Gastrocnemius medialis (tissue), 4 donors: ENCODE data around the gene URI1. TPM values are rescaled to one million over a fixed set of nuclear protein-coding genes. Genes with fewer than 3 reads are reported as not detected.

Source experiments
- ATAC-seq, 2 donors: fragments of 150-250 bp; one replicate each; pipeline ENCODE4 v1.9.1; 2016
- DNase-seq, 2 donors: peaks; one replicate each; pipeline ENCODE4 v3.0.0-alpha.2; 2019
- H3K27ac ChIP-seq, 4 donors: fragments of 200-600 bp; sonication (generic); 1 replicate in 1 of 4; 2 replicates in 3 of 4; pipeline ENCODE4 v1.5.1; 2016 to 2018; ENCODE audit warnings: mild to moderate bottlenecking in 2 of 4, moderate library complexity in 1 of 4
- H3K27me3 ChIP-seq, 3 donors: fragments of 200-600 bp; sonication (generic) in 2 of 3; 1 replicate in 1 of 3; 2 replicates in 2 of 3; pipeline versions ENCODE4 v1.5.1 to v1.6.0; 2016 to 2019; ENCODE audit warnings: mild to moderate bottlenecking in 1 of 3, moderate library complexity in 1 of 3
- H3K36me3 ChIP-seq, 2 donors: fragments of 200-600 bp; sonication (generic) in 1 of 2; one replicate each; pipeline ENCODE4 v1.5.1; 2017 to 2018
- H3K4me1 ChIP-seq, 2 donors: fragments of 200-600 bp; sonication (generic) in 1 of 2; one replicate each; pipeline ENCODE4 v1.5.1; 2016 to 2017; ENCODE audit warnings: mild to moderate bottlenecking in 2 of 2
- H3K4me3 ChIP-seq, 4 donors: fragments of 200-600 bp; sonication (generic) in 3 of 4; 1 replicate in 1 of 4; 2 replicates in 3 of 4; pipeline ENCODE4 v1.5.1; 2016 to 2019; ENCODE audit warnings: mild to moderate bottlenecking in 2 of 4
- H3K9me3 ChIP-seq, 3 donors: fragments of 200-600 bp; sonication (generic) in 2 of 3; 1 replicate in 1 of 3; 2 replicates in 2 of 3; pipeline ENCODE4 v1.5.1; 2016 to 2019
- POLR2A ChIP-seq, 2 donors: fragments of 450-650 bp; IDR thresholded peaks; one replicate each; pipeline ENCODE4 v1.6.1; 2017; ENCODE audit warnings: antibody characterized with exemption in 2 of 2, mild to moderate bottlenecking in 2 of 2, moderate library complexity in 2 of 2
- in situ Hi-C, 4 donors: fragments of 200-750 bp; cut with MboI; loops; one replicate each; pipeline versions ENCODE4 v1.15.0 to v1.8.0; 2017; ENCODE audit warnings: low sequenced_read_pairs in 4 of 4
- intact Hi-C: fragments of 100-400 bp; cut with DNase I; formaldehyde crosslinking; loops from one replicate; pipeline ENCODE4 v1.15.1; 2023; ENCODE audit warnings: low total_unique reads
- total RNA-seq, 4 donors: library from RNA; depleted of rRNA; stranded (reverse); fragments of >200 nt; gene quantifications; one replicate each; pipeline versions ENCODE4 v1.1.0 to v1.2.3, GENCODE V29; 2016
- TF ChIP-seq, protein P1 (sequence below), 5 experiments: fragments of 450-650 bp in 3 of 5; fragments of 200-600 bp in 2 of 5; sonication (generic) in 2 of 5; IDR thresholded peaks in 4 of 5; conservative IDR thresholded peaks in 1 of 5; 1 replicate in 4 of 5; 2 replicates in 1 of 5; pipeline ENCODE4 v1.5.1; 2016 to 2019; ENCODE audit warnings: antibody characterized with exemption in 5 of 5, mild to moderate bottlenecking in 3 of 5, moderate library complexity in 3 of 5

Gene URI1
- total RNA-seq, 4 donors from 2014 or later, result 37.4 to 84.1 (median 59.2) TPM

- Histone ChIP-seq H3K9me3 (no peaks in the 10 kb centered on the region), H3K4me3 (no peak overlapping the region), H3K27me3 (no peaks in the 10 kb centered on the region), H3K27ac (no peak overlapping the region), H3K4me1 (no peaks in the 10 kb centered on the region), H3K36me3 (no peaks in the 10 kb centered on the region)
- intact Hi-C loops, result no loop called here
- ATAC-seq (no peak), DNase-seq (no peak)
- no peak for TF ChIP-seq POLR2A (IDR thresholded peaks at IDR 0.05)
- TF ChIP-seq, protein P1, sequence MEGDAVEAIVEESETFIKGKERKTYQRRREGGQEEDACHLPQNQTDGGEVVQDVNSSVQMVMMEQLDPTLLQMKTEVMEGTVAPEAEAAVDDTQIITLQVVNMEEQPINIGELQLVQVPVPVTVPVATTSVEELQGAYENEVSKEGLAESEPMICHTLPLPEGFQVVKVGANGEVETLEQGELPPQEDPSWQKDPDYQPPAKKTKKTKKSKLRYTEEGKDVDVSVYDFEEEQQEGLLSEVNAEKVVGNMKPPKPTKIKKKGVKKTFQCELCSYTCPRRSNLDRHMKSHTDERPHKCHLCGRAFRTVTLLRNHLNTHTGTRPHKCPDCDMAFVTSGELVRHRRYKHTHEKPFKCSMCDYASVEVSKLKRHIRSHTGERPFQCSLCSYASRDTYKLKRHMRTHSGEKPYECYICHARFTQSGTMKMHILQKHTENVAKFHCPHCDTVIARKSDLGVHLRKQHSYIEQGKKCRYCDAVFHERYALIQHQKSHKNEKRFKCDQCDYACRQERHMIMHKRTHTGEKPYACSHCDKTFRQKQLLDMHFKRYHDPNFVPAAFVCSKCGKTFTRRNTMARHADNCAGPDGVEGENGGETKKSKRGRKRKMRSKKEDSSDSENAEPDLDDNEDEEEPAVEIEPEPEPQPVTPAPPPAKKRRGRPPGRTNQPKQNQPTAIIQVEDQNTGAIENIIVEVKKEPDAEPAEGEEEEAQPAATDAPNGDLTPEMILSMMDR (IDR thresholded peaks at IDR 0.05 in 4 of 5, conservative IDR thresholded peaks at IDR 0.05 in 1 of 5), result no peak
- in situ Hi-C loops, result no loop called here
These were observed 14.0 kb upstream of the URI1 start for GRCh38 chr19:29927944-29928625.

- H3K36me3 ChIP-seq, result no peaks in the 10 kb centered on the region
- no peak for DNase-seq
- intact Hi-C loops (no loop called here), in situ Hi-C loops (no loop called here)
- no peaks in the 10 kb centered on the region for H3K4me1 ChIP-seq
- H3K27ac ChIP-seq, result no peak overlapping the region
- H3K4me3 ChIP-seq, result no peak overlapping the region
- no peak for TF ChIP-seq POLR2A (IDR thresholded peaks at IDR 0.05)
- TF ChIP-seq, protein P1 (IDR thresholded peaks at IDR 0.05 in 4 of 5, conservative IDR thresholded peaks at IDR 0.05 in 1 of 5), result no peak
- no peaks in the 10 kb centered on the region for H3K9me3 ChIP-seq
- no peaks in the 10 kb centered on the region for H3K27me3 ChIP-seq
- no peak for ATAC-seq
These were observed 13.2 kb upstream of the URI1 start for GRCh38 chr19:29928831-29929230.

DNA sequence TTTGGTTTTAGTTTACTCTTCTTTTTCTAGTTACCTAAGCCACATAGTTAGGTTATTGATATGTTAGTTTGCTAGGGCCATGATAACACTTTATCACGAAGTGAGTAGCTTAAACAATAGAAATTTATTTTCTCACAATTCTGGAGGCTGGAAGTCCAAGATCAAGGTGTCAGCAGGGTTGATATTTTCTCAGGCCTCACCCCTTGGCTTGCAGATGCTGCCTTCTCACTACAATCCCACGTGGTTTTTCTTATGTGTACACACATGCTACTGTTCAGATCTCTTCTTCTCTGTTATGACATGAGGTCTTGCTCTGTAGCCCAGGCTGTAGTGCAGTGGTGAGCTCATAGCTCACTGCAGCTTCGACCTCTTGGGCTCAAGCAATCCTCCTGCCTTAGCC lies 7.8 kb upstream of the URI1 start:
- no peaks in the 10 kb centered on the region for H3K36me3 ChIP-seq
- no peaks in the 10 kb centered on the region for H3K4me1 ChIP-seq
- H3K27ac ChIP-seq, result no peak overlapping the region
- in situ Hi-C loops (no loop called here), intact Hi-C loops (no loop called here)
- peaks cover 0 to 3% (median 0%) of the 10 kb centered on the region in 3 donors for H3K9me3 ChIP-seq
- no peak for ATAC-seq
- H3K4me3 ChIP-seq, result no peak overlapping the region
- no peaks in the 10 kb centered on the region for H3K27me3 ChIP-seq
- TF ChIP-seq POLR2A (IDR thresholded peaks at IDR 0.05), result no peak
- TF ChIP-seq, protein P1 (IDR thresholded peaks at IDR 0.05 in 4 of 5, conservative IDR thresholded peaks at IDR 0.05 in 1 of 5), result no peak
- no peak for DNase-seq

- Histone ChIP-seq H3K4me1 (no peaks in the 10 kb centered on the region), H3K27ac (no peak overlapping the region), H3K27me3 (no peaks in the 10 kb centered on the region), H3K9me3 (peaks cover 0 to 3% (median 0%) of the 10 kb centered on the region in 3 donors), H3K36me3 (no peaks in the 10 kb centered on the region), H3K4me3 (no peak overlapping the region)
- intact Hi-C loops (no loop called here), in situ Hi-C loops (no loop called here)
- ATAC-seq (no peak), DNase-seq (no peak)
- TF ChIP-seq, protein P1 (IDR thresholded peaks at IDR 0.05 in 4 of 5, conservative IDR thresholded peaks at IDR 0.05 in 1 of 5), result no peak
- no peak for TF ChIP-seq POLR2A (IDR thresholded peaks at IDR 0.05)
These were observed 7.3 kb upstream of the URI1 start for GRCh38 chr19:29934781-29935180.

GRCh38 chr19:29936409-29936808 lies 5.6 kb upstream of the URI1 start:
- Histone ChIP-seq H3K9me3 (peaks cover 0 to 3% (median 0%) of the 10 kb centered on the region in 3 donors), H3K27me3 (no peaks in the 10 kb centered on the region), H3K27ac (no peak overlapping the region), H3K4me3 (no peak overlapping the region), H3K4me1 (no peaks in the 10 kb centered on the region), H3K36me3 (no peaks in the 10 kb centered on the region)
- no peak for ATAC-seq
- in situ Hi-C loops (no loop called here), intact Hi-C loops (no loop called here)
- DNase-seq, result no peak
- no peak for TF ChIP-seq POLR2A (IDR thresholded peaks at IDR 0.05)
- TF ChIP-seq, protein P1 (IDR thresholded peaks at IDR 0.05 in 4 of 5, conservative IDR thresholded peaks at IDR 0.05 in 1 of 5), result no peak
